HepG2 (cell line): ENCODE data around the gene WSB1. TPM values are rescaled to one million over a fixed set of nuclear protein-coding genes. Genes with fewer than 3 reads are reported as not detected.

Source experiments
- CHCHD3 ChIP-seq: sonication (generic); formaldehyde crosslinking; IDR thresholded peaks from 2 replicates; pipeline ENCODE4 v1.8.0; 2022; ENCODE audit warnings: mild to moderate bottlenecking, missing genetic modification reagents, moderate library complexity
- GTF3A ChIP-seq: sonication (generic); formaldehyde crosslinking; conservative IDR thresholded peaks from 2 replicates; pipeline ENCODE4 v1.4.0; 2020; ENCODE audit warnings: mild to moderate bottlenecking, missing genetic modification reagents
- HDAC6 ChIP-seq: fragments of 200-600 bp; sonication (generic); IDR thresholded peaks from 2 replicates; pipeline ENCODE4 v1.7.0; 2017; ENCODE audit warnings: mild to moderate bottlenecking, antibody characterized with exemption, low read length, low read depth
- PAX8 ChIP-seq: sonication (generic); formaldehyde crosslinking; IDR thresholded peaks from 2 replicates; pipeline ENCODE4 v1.8.0; 2022; ENCODE audit warnings: mild to moderate bottlenecking, missing genetic modification reagents, borderline replicate concordance
- PRMT3 ChIP-seq: sonication (generic); formaldehyde crosslinking; IDR thresholded peaks from 2 replicates; pipeline ENCODE4 v1.8.1; 2022; ENCODE audit warnings: low read depth, mild to moderate bottlenecking, moderate library complexity, missing genetic modification reagents, borderline replicate concordance
- RARG ChIP-seq: sonication (generic); formaldehyde crosslinking; IDR thresholded peaks from 2 replicates; pipeline ENCODE4 v1.4.0; 2020; ENCODE audit warnings: low read depth, mild to moderate bottlenecking, missing genetic modification reagents
- RFXANK ChIP-seq: IDR thresholded peaks from 2 replicates; pipeline ENCODE4 v1.6.1; 2016
- SP2 ChIP-seq: sonication (generic); formaldehyde crosslinking; IDR thresholded peaks from 2 replicates; pipeline ENCODE4 v1.5.1; 2020; ENCODE audit warnings: mild to moderate bottlenecking, missing genetic modification reagents
- ZNF121 ChIP-seq: sonication (generic); formaldehyde crosslinking; IDR thresholded peaks from 2 replicates; pipeline ENCODE4 v1.5.0; 2020; ENCODE audit warnings: mild to moderate bottlenecking, missing genetic modification reagents
- ZNF468 ChIP-seq: sonication (generic); formaldehyde crosslinking; IDR thresholded peaks from 2 replicates; pipeline ENCODE4 v1.8.0; 2022; ENCODE audit warnings: mild to moderate bottlenecking, moderate library complexity, missing genetic modification reagents
- ZNF709 ChIP-seq: sonication (generic); formaldehyde crosslinking; IDR thresholded peaks from 2 replicates; pipeline ENCODE4 v1.5.0; 2020; ENCODE audit warnings: mild to moderate bottlenecking, missing genetic modification reagents
- polyA plus RNA-seq, 8 experiments: library from polyadenylated mRNA; depleted of rRNA in 3 of 8; stranded (reverse) in 7 of 8; unstranded in 1 of 8; fragments of >200 nt; fragmentation: Illumina TruSeq in 4 of 8; extraction: Trizol in 4 of 8; gene quantifications; 2 replicates each; pipeline versions ENCODE4 v1.2.1 to v1.2.3, GENCODE V29; 2011 to 2016; ENCODE audit warnings: low read depth in 4 of 8, missing spikeins in 1 of 8, mixed read lengths in 1 of 8; ENCODE audit not compliant: insufficient read depth in 1 of 8
- total RNA-seq, 5 experiments: library from RNA; depleted of rRNA; stranded (reverse); fragments of >200 nt; fragmentation: Illumina TruSeq; extraction: Trizol; gene quantifications; 2 replicates each; pipeline ENCODE4 v1.2.3, GENCODE V29; 2016; ENCODE audit warnings: low read depth in 1 of 5
- TF ChIP-seq, protein P1 (sequence below): IDR thresholded peaks from 2 replicates; pipeline ENCODE4 v1.6.1; 2016; ENCODE audit warnings: missing biosample characterization, missing genetic modification reagents, low read depth
- TF ChIP-seq, protein P2 (sequence below): sonication (generic); formaldehyde crosslinking; conservative IDR thresholded peaks from 2 replicates; pipeline ENCODE4 v1.8.0; 2022; ENCODE audit warnings: low read depth, missing genetic modification reagents
- TF ChIP-seq, protein P3 (sequence below): sonication (generic); formaldehyde crosslinking; IDR thresholded peaks from 2 replicates; pipeline ENCODE4 v1.4.0; 2020; ENCODE audit warnings: missing genetic modification reagents
- TF ChIP-seq, protein P4 (sequence below): sonication (generic); formaldehyde crosslinking; IDR thresholded peaks from 2 replicates; pipeline ENCODE4 v1.9.0; 2021; ENCODE audit warnings: mild to moderate bottlenecking, missing genetic modification reagents

WSB1 gene
- total and polyA plus RNA-seq, 2 of the 13 experiments (the other 11 are each of a cell fraction or from before 2014, with no cell fraction given) = 81.3 to 294 TPM

DNA sequence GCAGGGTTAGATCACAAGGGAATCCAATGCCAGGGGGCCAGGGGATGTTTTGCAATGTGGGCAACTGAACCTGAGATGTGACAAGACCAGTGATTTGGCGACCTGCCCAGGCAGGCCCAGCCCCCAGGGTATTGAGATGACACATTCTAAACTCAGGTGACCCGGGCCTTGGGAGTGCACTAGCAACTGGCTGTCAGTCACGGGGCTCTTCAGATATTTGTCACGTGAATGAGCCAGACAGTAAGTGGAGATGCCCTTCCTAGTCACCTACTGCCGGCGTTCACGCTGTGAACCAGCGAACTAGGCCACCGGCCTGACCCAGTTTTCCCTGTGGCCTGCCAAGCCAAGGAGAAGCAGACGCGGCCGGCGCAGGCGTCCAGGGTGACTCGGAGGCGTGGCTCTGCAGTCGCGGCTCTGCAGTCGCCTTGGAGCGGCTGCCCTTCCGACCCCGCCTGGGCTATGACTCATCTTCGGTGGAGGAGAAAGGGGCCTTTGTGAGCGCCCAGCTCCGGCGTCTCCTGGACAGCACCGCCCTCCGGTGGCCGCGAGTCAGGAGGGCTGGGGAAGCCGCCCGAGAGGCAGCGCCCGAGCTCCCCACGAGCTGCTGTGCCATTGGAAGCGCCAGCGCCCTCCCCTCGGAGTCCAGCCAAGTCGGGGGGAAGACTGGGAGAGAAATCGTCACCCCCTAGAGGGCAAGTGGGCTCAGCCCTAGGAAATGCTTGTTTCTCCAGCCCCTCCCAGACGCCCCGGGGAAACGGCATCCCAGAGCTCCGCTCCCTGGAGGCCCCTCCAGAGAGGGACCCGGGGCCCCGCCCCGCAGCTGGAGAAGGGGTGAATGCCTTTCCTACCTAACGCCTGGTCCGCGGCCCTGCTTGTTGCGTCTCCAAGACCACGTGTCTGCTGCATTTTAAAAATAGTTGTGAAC lies 38.8 kb downstream of the WSB1 start (continued):
- TF ChIP-seq, protein P1, sequence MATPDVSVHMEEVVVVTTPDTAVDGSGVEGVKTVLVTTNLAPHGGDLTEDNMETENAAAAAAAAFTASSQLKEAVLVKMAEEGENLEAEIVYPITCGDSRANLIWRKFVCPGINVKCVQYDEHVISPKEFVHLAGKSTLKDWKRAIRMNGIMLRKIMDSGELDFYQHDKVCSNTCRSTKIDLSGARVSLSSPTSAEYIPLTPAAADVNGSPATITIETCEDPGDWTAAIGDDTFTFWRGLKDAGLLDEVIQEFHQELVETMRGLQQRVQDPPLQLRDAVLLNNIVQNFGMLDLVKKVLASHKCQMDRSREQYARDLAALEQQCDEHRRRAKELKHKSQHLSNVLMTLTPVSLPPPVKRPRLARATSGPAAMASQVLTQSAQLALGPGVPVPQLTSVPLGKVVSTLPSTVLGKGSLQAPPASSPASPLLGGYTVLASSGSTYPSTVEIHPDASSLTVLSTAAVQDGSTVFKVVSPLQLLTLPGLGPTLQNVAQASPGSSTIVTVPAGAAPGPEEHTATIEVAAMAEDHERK (CRISPR knock-in tag) = no peak
- TF ChIP-seq SP2 (CRISPR knock-in tag) (no peak), RARG (no peak), CHCHD3 (CRISPR knock-in tag) (no peak), ZNF468 (CRISPR knock-in tag) (no peak), PRMT3 (CRISPR knock-in tag) (no peak), ZNF709 (CRISPR knock-in tag) (0 out of 2 replicates have a peak, but pooled peaks have one; percentile 14), PAX8 (0 out of 2 replicates have a peak, but pooled peaks have one; percentile 45), RFXANK (CRISPR knock-in tag) (no peak), HDAC6 (no peak), GTF3A (CRISPR knock-in tag) (0 out of 2 replicates have a peak, but pooled peaks have one; percentile 57), ZNF121 (CRISPR knock-in tag) (no peak; the same call in 1 of the 2 replicates)
- TF ChIP-seq, protein P2, sequence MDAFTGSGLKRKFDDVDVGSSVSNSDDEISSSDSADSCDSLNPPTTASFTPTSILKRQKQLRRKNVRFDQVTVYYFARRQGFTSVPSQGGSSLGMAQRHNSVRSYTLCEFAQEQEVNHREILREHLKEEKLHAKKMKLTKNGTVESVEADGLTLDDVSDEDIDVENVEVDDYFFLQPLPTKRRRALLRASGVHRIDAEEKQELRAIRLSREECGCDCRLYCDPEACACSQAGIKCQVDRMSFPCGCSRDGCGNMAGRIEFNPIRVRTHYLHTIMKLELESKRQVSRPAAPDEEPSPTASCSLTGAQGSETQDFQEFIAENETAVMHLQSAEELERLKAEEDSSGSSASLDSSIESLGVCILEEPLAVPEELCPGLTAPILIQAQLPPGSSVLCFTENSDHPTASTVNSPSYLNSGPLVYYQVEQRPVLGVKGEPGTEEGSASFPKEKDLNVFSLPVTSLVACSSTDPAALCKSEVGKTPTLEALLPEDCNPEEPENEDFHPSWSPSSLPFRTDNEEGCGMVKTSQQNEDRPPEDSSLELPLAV (CRISPR knock-in tag) = no peak
- TF ChIP-seq, protein P3, sequence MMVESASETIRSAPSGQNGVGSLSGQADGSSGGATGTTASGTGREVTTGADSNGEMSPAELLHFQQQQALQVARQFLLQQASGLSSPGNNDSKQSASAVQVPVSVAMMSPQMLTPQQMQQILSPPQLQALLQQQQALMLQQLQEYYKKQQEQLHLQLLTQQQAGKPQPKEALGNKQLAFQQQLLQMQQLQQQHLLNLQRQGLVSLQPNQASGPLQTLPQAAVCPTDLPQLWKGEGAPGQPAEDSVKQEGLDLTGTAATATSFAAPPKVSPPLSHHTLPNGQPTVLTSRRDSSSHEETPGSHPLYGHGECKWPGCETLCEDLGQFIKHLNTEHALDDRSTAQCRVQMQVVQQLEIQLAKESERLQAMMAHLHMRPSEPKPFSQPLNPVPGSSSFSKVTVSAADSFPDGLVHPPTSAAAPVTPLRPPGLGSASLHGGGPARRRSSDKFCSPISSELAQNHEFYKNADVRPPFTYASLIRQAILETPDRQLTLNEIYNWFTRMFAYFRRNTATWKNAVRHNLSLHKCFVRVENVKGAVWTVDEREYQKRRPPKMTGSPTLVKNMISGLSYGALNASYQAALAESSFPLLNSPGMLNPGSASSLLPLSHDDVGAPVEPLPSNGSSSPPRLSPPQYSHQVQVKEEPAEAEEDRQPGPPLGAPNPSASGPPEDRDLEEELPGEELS = peak; percentile 65; the same call in 1 of the 2 replicates
- TF ChIP-seq, protein P4, sequence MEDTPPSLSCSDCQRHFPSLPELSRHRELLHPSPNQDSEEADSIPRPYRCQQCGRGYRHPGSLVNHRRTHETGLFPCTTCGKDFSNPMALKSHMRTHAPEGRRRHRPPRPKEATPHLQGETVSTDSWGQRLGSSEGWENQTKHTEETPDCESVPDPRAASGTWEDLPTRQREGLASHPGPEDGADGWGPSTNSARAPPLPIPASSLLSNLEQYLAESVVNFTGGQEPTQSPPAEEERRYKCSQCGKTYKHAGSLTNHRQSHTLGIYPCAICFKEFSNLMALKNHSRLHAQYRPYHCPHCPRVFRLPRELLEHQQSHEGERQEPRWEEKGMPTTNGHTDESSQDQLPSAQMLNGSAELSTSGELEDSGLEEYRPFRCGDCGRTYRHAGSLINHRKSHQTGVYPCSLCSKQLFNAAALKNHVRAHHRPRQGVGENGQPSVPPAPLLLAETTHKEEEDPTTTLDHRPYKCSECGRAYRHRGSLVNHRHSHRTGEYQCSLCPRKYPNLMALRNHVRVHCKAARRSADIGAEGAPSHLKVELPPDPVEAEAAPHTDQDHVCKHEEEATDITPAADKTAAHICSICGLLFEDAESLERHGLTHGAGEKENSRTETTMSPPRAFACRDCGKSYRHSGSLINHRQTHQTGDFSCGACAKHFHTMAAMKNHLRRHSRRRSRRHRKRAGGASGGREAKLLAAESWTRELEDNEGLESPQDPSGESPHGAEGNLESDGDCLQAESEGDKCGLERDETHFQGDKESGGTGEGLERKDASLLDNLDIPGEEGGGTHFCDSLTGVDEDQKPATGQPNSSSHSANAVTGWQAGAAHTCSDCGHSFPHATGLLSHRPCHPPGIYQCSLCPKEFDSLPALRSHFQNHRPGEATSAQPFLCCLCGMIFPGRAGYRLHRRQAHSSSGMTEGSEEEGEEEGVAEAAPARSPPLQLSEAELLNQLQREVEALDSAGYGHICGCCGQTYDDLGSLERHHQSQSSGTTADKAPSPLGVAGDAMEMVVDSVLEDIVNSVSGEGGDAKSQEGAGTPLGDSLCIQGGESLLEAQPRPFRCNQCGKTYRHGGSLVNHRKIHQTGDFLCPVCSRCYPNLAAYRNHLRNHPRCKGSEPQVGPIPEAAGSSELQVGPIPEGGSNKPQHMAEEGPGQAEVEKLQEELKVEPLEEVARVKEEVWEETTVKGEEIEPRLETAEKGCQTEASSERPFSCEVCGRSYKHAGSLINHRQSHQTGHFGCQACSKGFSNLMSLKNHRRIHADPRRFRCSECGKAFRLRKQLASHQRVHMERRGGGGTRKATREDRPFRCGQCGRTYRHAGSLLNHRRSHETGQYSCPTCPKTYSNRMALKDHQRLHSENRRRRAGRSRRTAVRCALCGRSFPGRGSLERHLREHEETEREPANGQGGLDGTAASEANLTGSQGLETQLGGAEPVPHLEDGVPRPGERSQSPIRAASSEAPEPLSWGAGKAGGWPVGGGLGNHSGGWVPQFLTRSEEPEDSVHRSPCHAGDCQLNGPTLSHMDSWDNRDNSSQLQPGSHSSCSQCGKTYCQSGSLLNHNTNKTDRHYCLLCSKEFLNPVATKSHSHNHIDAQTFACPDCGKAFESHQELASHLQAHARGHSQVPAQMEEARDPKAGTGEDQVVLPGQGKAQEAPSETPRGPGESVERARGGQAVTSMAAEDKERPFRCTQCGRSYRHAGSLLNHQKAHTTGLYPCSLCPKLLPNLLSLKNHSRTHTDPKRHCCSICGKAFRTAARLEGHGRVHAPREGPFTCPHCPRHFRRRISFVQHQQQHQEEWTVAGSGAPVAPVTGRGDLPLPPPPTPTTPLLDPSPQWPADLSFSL (CRISPR knock-in tag) = no peak
